ENCODE results near the gene AKAP6. TPM values are rescaled to one million over a fixed set of nuclear protein-coding genes. Genes with fewer than 3 reads are reported as not detected.

AKAP6 gene
- total and polyA plus RNA-seq, 8 donors, result 3.7 to 7.2 (median 6.0) TPM

GRCh38 chr14:32470161-32470715 is 141.1 kb downstream of the AKAP6 start:
- DNase-seq (no peak), ATAC-seq (no peak)
- Histone ChIP-seq H3K27me3 (no peaks in the 10 kb centered on the region), H3K4me3 (no peak overlapping the region), H3K9me3 (no peaks in the 10 kb centered on the region), H3K27ac (no peak overlapping the region), H3K36me3 (no peaks in the 10 kb centered on the region), H3K4me1 (peaks cover 0 to 5% of the 10 kb centered on the region in 2 donors)
- TF ChIP-seq CTCF (IDR thresholded peaks at IDR 0.05), result no peak
- intact Hi-C loops (cut with DNase I), result no loop called here

- Histone ChIP-seq H3K36me3 (no peaks in the 10 kb centered on the region), H3K27ac (no peak overlapping the region), H3K27me3 (no peaks in the 10 kb centered on the region), H3K9me3 (no peaks in the 10 kb centered on the region), H3K4me1 (peaks cover 0 to 5% of the 10 kb centered on the region in 2 donors), H3K4me3 (no peak overlapping the region)
- DNase-seq (no peak), ATAC-seq (no peak)
- TF ChIP-seq CTCF (IDR thresholded peaks at IDR 0.05), result no peak
- intact Hi-C loops (cut with DNase I), result no loop called here
These were observed 142.1 kb downstream of the AKAP6 start for GRCh38 chr14:32471181-32471580.

- no peaks in the 10 kb centered on the region for H3K36me3 ChIP-seq
- H3K27ac ChIP-seq, result no peak overlapping the region
- H3K27me3 ChIP-seq, result no peaks in the 10 kb centered on the region
- DNase-seq (no peak), ATAC-seq (no peak)
- TF ChIP-seq CTCF (IDR thresholded peaks at IDR 0.05), result no peak
- H3K4me1 ChIP-seq, result peaks cover 0 to 5% of the 10 kb centered on the region in 2 donors
- H3K9me3 ChIP-seq, result no peaks in the 10 kb centered on the region
- intact Hi-C loops (cut with DNase I), result no loop called here
- no peak overlapping the region for H3K4me3 ChIP-seq
These were observed 143.0 kb downstream of the AKAP6 start for GRCh38 chr14:32472076-32472475.

- DNase-seq, result peak in 2 of 4 donors; percentile 55 to 56
- peak overlapping the region in 1 of 2 donors; percentile 21 for H3K27ac ChIP-seq
- intact Hi-C loops (cut with DNase I), result no loop called here
These were observed 143.7 kb downstream of the AKAP6 start for GRCh38 chr14:32472512-32473463.

More at GRCh38 chr14:32472512-32473463, 143.7 kb downstream of the AKAP6 start:
- ATAC-seq, result peak; percentile 21
- H3K27me3 ChIP-seq, result no peaks in the 10 kb centered on the region
- no peaks in the 10 kb centered on the region for H3K36me3 ChIP-seq
- no peaks in the 10 kb centered on the region for H3K9me3 ChIP-seq
- H3K4me3 ChIP-seq, result no peak overlapping the region
- peaks cover 0 to 5% of the 10 kb centered on the region in 2 donors for H3K4me1 ChIP-seq
- no peak for TF ChIP-seq CTCF (IDR thresholded peaks at IDR 0.05)
